ENCODE data around the gene OR52E5. TPM values are rescaled to one million over a fixed set of nuclear protein-coding genes. Genes with fewer than 3 reads are reported as not detected.

OR52E5 gene
- total RNA-seq, 2 donors from 2014 or later: not detected

DNA sequence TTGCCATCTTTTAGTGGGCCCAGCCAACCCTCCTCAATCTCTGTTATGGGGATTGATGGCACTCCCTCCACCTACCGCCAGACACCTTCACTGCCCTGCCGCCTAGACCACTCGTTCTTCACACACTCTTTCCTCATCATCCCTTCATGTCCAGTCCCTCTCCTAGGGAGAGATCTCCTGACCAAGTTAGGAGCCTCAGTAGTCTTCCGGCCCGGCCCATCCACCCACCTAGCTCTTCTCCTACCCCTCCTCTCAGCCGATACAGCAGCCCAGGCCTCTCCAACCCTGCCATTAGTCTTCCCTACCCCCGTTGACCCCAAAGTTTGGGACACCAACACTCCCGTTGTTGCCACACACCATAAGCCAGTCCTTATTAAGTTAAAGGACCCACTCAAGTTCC is 38.1 kb downstream of the OR52E5 start:
- Histone ChIP-seq H3K4me1 (ENCODE audit: control insufficient read depth, insufficient read depth, low read length) (no peaks in the 10 kb centered on the region), H3K4me3 (ENCODE audit: low read length) (no peak overlapping the region), H3K27me3 (ENCODE audit: control insufficient read depth, insufficient read depth, low read length, poor library complexity, severe bottlenecking) (no peaks in the 10 kb centered on the region), H3K9me3 (ENCODE audit: control insufficient read depth, low read length) (no peaks in the 10 kb centered on the region), H3K27ac (ENCODE audit: low read depth, low read length) (no peak overlapping the region), H3K9ac (ENCODE audit: extremely low read depth, low read length, poor library complexity, severe bottlenecking) (no peak overlapping the region), H3K36me3 (ENCODE audit: control insufficient read depth, insufficient read depth, low read length) (no peaks in the 10 kb centered on the region)
- no peak overlapping the region for H3K27ac Mint-ChIP-seq
- H3K4me1 Mint-ChIP-seq: no peaks in the 10 kb centered on the region
- DNase-seq: no peak
- H3K27me3 Mint-ChIP-seq (ENCODE audit: insufficient read depth): no peaks in the 10 kb centered on the region
- no peak overlapping the region for H3K4me3 Mint-ChIP-seq
- WGBS, 2 experiments (ENCODE audit: insufficient coverage in 1 of 2, insufficient read length in 1 of 2): 93 to 98% methylated on average over 5 to 8 of the region's 8 CpGs
- TF ChIP-seq, protein P1, sequence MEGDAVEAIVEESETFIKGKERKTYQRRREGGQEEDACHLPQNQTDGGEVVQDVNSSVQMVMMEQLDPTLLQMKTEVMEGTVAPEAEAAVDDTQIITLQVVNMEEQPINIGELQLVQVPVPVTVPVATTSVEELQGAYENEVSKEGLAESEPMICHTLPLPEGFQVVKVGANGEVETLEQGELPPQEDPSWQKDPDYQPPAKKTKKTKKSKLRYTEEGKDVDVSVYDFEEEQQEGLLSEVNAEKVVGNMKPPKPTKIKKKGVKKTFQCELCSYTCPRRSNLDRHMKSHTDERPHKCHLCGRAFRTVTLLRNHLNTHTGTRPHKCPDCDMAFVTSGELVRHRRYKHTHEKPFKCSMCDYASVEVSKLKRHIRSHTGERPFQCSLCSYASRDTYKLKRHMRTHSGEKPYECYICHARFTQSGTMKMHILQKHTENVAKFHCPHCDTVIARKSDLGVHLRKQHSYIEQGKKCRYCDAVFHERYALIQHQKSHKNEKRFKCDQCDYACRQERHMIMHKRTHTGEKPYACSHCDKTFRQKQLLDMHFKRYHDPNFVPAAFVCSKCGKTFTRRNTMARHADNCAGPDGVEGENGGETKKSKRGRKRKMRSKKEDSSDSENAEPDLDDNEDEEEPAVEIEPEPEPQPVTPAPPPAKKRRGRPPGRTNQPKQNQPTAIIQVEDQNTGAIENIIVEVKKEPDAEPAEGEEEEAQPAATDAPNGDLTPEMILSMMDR (conservative IDR thresholded peaks at IDR 0.05): no peak
- H3K36me3 Mint-ChIP-seq (ENCODE audit: low read depth): no peaks in the 10 kb centered on the region
- peaks cover 49% of the 10 kb centered on the region for H3K9me3 Mint-ChIP-seq

- H3K9me3 Mint-ChIP-seq: peaks cover 46% of the 10 kb centered on the region
- H3K9me3 ChIP-seq (ENCODE audit: control insufficient read depth, low read length): no peaks in the 10 kb centered on the region
Observed at GRCh38 chr11:5932671-5933070, 39.7 kb downstream of the OR52E5 start.

GRCh38 chr11:5933116-5933515 is 40.1 kb downstream of the OR52E5 start:
- H3K27ac Mint-ChIP-seq: no peak overlapping the region
- no peaks in the 10 kb centered on the region for H3K9me3 ChIP-seq (ENCODE audit: control insufficient read depth, low read length)
- H3K36me3 ChIP-seq (ENCODE audit: control insufficient read depth, insufficient read depth, low read length): no peaks in the 10 kb centered on the region
- H3K36me3 Mint-ChIP-seq (ENCODE audit: low read depth): no peaks in the 10 kb centered on the region
- no peak for DNase-seq
- no peaks in the 10 kb centered on the region for H3K4me1 Mint-ChIP-seq
- no peaks in the 10 kb centered on the region for H3K27me3 ChIP-seq (ENCODE audit: control insufficient read depth, insufficient read depth, low read length, poor library complexity, severe bottlenecking)
- H3K27me3 Mint-ChIP-seq (ENCODE audit: insufficient read depth): no peaks in the 10 kb centered on the region
- TF ChIP-seq, protein P1 (conservative IDR thresholded peaks at IDR 0.05): no peak
- H3K9ac ChIP-seq (ENCODE audit: extremely low read depth, low read length, poor library complexity, severe bottlenecking): no peak overlapping the region
- no peak overlapping the region for H3K4me3 Mint-ChIP-seq
- H3K27ac ChIP-seq (ENCODE audit: low read depth, low read length): no peak overlapping the region
- H3K4me3 ChIP-seq (ENCODE audit: low read length): no peak overlapping the region
- 96 to 98% methylated on average over 8 to 10 of the region's 10 CpGs for WGBS, 2 experiments (ENCODE audit: insufficient coverage in 1 of 2, insufficient read length in 1 of 2)
- peaks cover 49% of the 10 kb centered on the region for H3K9me3 Mint-ChIP-seq
- H3K4me1 ChIP-seq (ENCODE audit: control insufficient read depth, insufficient read depth, low read length): no peaks in the 10 kb centered on the region

More at GRCh38 chr11:5932671-5933070, 39.7 kb downstream of the OR52E5 start:
- H3K36me3 ChIP-seq (ENCODE audit: control insufficient read depth, insufficient read depth, low read length): no peaks in the 10 kb centered on the region
- TF ChIP-seq, protein P1 (conservative IDR thresholded peaks at IDR 0.05): no peak
- Mint-ChIP-seq H3K4me1 (no peaks in the 10 kb centered on the region), H3K36me3 (ENCODE audit: low read depth) (no peaks in the 10 kb centered on the region), H3K27me3 (ENCODE audit: insufficient read depth) (no peaks in the 10 kb centered on the region), H3K4me3 (no peak overlapping the region), H3K27ac (no peak overlapping the region)
- DNase-seq: no peak
- H3K27me3 ChIP-seq (ENCODE audit: control insufficient read depth, insufficient read depth, low read length, poor library complexity, severe bottlenecking): no peaks in the 10 kb centered on the region
- no peak overlapping the region for H3K9ac ChIP-seq (ENCODE audit: extremely low read depth, low read length, poor library complexity, severe bottlenecking)
- H3K4me1 ChIP-seq (ENCODE audit: control insufficient read depth, insufficient read depth, low read length): no peaks in the 10 kb centered on the region
- WGBS, 2 experiments (ENCODE audit: insufficient coverage in 1 of 2, insufficient read length in 1 of 2): 92 to 93% methylated on average over 2 to 11 of the region's 11 CpGs
- H3K27ac ChIP-seq (ENCODE audit: low read depth, low read length): no peak overlapping the region
- H3K4me3 ChIP-seq (ENCODE audit: low read length): no peak overlapping the region

Data from endodermal cell (in vitro differentiated cells).